Astrocyte (in vitro differentiated cells and primary cell): Measurements from ENCODE around the gene TMUB2. TPM values are rescaled to one million over a fixed set of nuclear protein-coding genes. Genes with fewer than 3 reads are reported as not detected.

Experiments
- DNase-seq: peaks from one replicate; pipeline ENCODE4 v3.0.0-alpha.2; 2010; ENCODE audit warnings: low read depth
- FAIRE-seq: peaks from 2 replicates; lab custom pipeline; 2011; peaks lifted over from hg19 to GRCh38; lab: Jason Lieb, UNC
- H2AFZ ChIP-seq: 2 replicates; pipeline ENCODE4 v1.6.0; 2012; ENCODE audit warnings: low read depth, low read length, inconsistent platforms
- H3K27ac ChIP-seq: 2 replicates; pipeline ENCODE4 v1.5.1; 2011; ENCODE audit warnings: low read depth, low read length, inconsistent platforms
- H3K27me3 ChIP-seq: 2 replicates; pipeline ENCODE4 v1.6.0; 2011; ENCODE audit warnings: low read length, inconsistent platforms; ENCODE audit not compliant: insufficient read depth
- H3K36me3 ChIP-seq: 2 replicates; pipeline ENCODE4 v1.5.1; 2011; ENCODE audit warnings: low read length, inconsistent platforms; ENCODE audit not compliant: insufficient read depth
- H3K4me1 ChIP-seq: 2 replicates; pipeline ENCODE4 v1.5.1; 2011; ENCODE audit warnings: low read length, inconsistent platforms; ENCODE audit not compliant: insufficient read depth
- H3K4me2 ChIP-seq: 2 replicates; pipeline ENCODE4 v1.6.0; 2012; ENCODE audit warnings: low read length, inconsistent platforms
- H3K4me3 ChIP-seq: 2 replicates; pipeline ENCODE4 v1.5.1; 2011; ENCODE audit warnings: low read depth, mild to moderate bottlenecking, low read length, inconsistent platforms; ENCODE audit not compliant: insufficient read depth
- H3K79me2 ChIP-seq: 2 replicates; pipeline ENCODE4 v1.6.0; 2012; ENCODE audit warnings: mild to moderate bottlenecking, low read length, inconsistent platforms; ENCODE audit not compliant: insufficient read depth
- H3K9ac ChIP-seq: 2 replicates; pipeline ENCODE4 v1.6.0; 2012; ENCODE audit warnings: mild to moderate bottlenecking, low read length, inconsistent platforms
- H3K9me3 ChIP-seq: 2 replicates; pipeline ENCODE4 v1.5.1; 2012; ENCODE audit warnings: low read depth, mild to moderate bottlenecking, low read length, inconsistent platforms; ENCODE audit not compliant: insufficient read depth
- H4K20me1 ChIP-seq: 2 replicates; pipeline ENCODE4 v1.6.0; 2012; ENCODE audit warnings: low read length, inconsistent platforms; ENCODE audit not compliant: insufficient read depth
- H3K27ac Mint-ChIP-seq: one replicate; pipeline ENCODE4 v1.8.0; 2021; ENCODE audit warnings: mild to moderate bottlenecking, mixed read lengths; ENCODE audit not compliant: unreplicated experiment
- H3K27me3 Mint-ChIP-seq: one replicate; pipeline ENCODE4 v1.8.0; 2021; ENCODE audit warnings: low read depth, mixed read lengths; ENCODE audit not compliant: unreplicated experiment
- H3K36me3 Mint-ChIP-seq: one replicate; pipeline ENCODE4 v1.8.0; 2021; ENCODE audit warnings: low read depth, mixed read lengths; ENCODE audit not compliant: unreplicated experiment
- H3K4me1 Mint-ChIP-seq: one replicate; pipeline ENCODE4 v1.8.0; 2021; ENCODE audit warnings: low read depth, mixed read lengths; ENCODE audit not compliant: unreplicated experiment
- H3K4me3 Mint-ChIP-seq: one replicate; pipeline ENCODE4 v1.8.0; 2021; ENCODE audit warnings: mild to moderate bottlenecking, moderate library complexity, mixed read lengths; ENCODE audit not compliant: unreplicated experiment
- H3K9me3 Mint-ChIP-seq: one replicate; pipeline ENCODE4 v1.8.0; 2021; ENCODE audit warnings: mild to moderate bottlenecking, mixed read lengths; ENCODE audit not compliant: unreplicated experiment
- EZH2 ChIP-seq: IDR thresholded peaks from 2 replicates; pipeline ENCODE4 v1.6.1; 2012; ENCODE audit warnings: mild to moderate bottlenecking, low read length, inconsistent platforms; ENCODE audit not compliant: insufficient read depth
- total RNA-seq: library from RNA; stranded (reverse); gene quantifications from 2 replicates; pipeline ENCODE4 v1.2.1, GENCODE V29; 2021
- TF ChIP-seq, protein P1 (sequence below): IDR thresholded peaks from 2 replicates; pipeline ENCODE4 v1.5.1; 2011; ENCODE audit warnings: low read depth, mild to moderate bottlenecking, inconsistent platforms, low read length, moderate library complexity; ENCODE audit not compliant: insufficient read depth

TMUB2 gene
- total RNA-seq, 1 donor from 2014 or later, result 28.8 TPM

DNA sequence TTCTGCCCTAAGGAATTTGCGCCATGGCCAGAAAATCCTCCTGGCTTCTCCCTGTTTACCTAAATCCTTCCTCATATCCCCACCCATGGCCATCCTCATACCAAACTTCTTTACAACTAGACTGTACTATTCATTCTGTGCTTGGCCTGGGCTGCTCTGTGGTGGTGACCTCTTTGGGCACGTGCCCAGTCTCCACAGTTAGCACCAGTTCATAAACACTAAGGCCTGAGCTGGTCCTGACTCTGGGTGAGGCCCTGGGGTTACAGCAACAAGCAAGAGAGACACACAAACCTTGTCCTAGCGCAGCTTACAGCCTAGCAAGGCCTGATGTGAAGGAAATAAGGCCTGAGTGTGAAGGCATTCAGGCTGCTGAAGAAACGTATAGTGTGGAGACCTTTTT, 16.0 kb downstream of the TMUB2 start:
- DNase-seq (no peak), FAIRE-seq (no peak)
- no peak overlapping the region for H3K27ac Mint-ChIP-seq
- H3K4me3 ChIP-seq, result no peak overlapping the region
- no peak overlapping the region for H3K9ac ChIP-seq
- H3K4me2 ChIP-seq, result no peak overlapping the region
- no peaks in the 10 kb centered on the region for H3K9me3 Mint-ChIP-seq
- H3K9me3 ChIP-seq, result no peaks in the 10 kb centered on the region
- peaks cover 28% of the 10 kb centered on the region for H3K4me1 ChIP-seq
- peaks cover 3% of the 10 kb centered on the region for H3K36me3 ChIP-seq
- no peak overlapping the region for H3K4me3 Mint-ChIP-seq
- peaks cover 19% of the 10 kb centered on the region for H4K20me1 ChIP-seq
- no peaks in the 10 kb centered on the region for H3K27me3 Mint-ChIP-seq
- peaks cover 12% of the 10 kb centered on the region for H3K79me2 ChIP-seq
- no peak for TF ChIP-seq EZH2
- TF ChIP-seq, protein P1, sequence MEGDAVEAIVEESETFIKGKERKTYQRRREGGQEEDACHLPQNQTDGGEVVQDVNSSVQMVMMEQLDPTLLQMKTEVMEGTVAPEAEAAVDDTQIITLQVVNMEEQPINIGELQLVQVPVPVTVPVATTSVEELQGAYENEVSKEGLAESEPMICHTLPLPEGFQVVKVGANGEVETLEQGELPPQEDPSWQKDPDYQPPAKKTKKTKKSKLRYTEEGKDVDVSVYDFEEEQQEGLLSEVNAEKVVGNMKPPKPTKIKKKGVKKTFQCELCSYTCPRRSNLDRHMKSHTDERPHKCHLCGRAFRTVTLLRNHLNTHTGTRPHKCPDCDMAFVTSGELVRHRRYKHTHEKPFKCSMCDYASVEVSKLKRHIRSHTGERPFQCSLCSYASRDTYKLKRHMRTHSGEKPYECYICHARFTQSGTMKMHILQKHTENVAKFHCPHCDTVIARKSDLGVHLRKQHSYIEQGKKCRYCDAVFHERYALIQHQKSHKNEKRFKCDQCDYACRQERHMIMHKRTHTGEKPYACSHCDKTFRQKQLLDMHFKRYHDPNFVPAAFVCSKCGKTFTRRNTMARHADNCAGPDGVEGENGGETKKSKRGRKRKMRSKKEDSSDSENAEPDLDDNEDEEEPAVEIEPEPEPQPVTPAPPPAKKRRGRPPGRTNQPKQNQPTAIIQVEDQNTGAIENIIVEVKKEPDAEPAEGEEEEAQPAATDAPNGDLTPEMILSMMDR, result no peak
- H3K36me3 Mint-ChIP-seq, result peaks cover 6% of the 10 kb centered on the region
- H3K27ac ChIP-seq, result no peak overlapping the region
- peaks cover 17% of the 10 kb centered on the region for H3K4me1 Mint-ChIP-seq
- H2AFZ ChIP-seq, result no peak overlapping the region
- H3K27me3 ChIP-seq, result no peaks in the 10 kb centered on the region

DNA sequence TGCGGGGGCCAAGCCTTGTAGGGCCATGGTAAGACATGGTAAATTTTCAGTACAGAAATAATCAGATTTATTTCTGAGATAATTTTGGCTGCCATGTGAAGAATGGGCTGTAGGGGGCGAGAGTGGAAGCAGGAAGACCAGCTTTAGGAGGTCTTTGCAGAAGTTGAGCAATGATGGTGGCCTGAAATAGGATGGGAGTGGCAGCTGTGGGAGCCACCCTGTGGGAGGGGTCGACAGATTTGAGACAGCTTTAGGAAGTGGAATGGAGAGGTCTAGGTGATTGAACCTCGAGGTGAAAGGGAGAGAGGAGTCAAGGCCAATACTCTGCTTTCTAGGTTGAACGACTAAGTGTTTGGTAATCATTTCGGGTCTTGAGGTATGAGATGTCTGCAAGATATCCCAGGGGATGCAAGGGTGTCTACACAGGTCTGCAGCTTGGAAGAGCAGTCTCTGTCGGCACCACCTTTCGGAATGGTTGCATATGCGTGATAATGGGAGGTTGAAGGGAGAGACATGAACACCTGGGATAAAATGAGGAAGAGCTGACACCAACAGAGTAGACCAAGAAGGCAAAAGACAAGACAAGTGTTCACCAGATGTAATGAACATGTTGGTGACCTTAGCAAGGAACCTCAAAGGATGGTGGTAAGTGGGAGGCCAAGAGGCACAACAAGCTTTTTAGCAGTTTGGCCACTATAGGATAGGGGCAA, 17.1 kb downstream of the TMUB2 start:
- DNase-seq, result no peak
- no peak for FAIRE-seq
- Histone ChIP-seq H3K27me3 (no peaks in the 10 kb centered on the region), H3K79me2 (peaks cover under 1% of the 10 kb centered on the region), H3K4me1 (peaks cover 26% of the 10 kb centered on the region), H3K9me3 (no peaks in the 10 kb centered on the region), H3K36me3 (peaks cover 3% of the 10 kb centered on the region), H3K4me2 (peak overlapping the region; percentile 1), H3K4me3 (no peak overlapping the region), H2AFZ (no peak overlapping the region), H3K9ac (no peak overlapping the region), H3K27ac (no peak overlapping the region), H4K20me1 (peaks cover 19% of the 10 kb centered on the region)
- TF ChIP-seq EZH2, result no peak
- TF ChIP-seq, protein P1, result peak; percentile 72
- Mint-ChIP-seq H3K4me3 (peak overlapping the region; percentile 8), H3K9me3 (no peaks in the 10 kb centered on the region), H3K27me3 (no peaks in the 10 kb centered on the region), H3K4me1 (peaks cover 13% of the 10 kb centered on the region), H3K36me3 (peaks cover 6% of the 10 kb centered on the region), H3K27ac (peak overlapping the region; percentile 22)

DNA sequence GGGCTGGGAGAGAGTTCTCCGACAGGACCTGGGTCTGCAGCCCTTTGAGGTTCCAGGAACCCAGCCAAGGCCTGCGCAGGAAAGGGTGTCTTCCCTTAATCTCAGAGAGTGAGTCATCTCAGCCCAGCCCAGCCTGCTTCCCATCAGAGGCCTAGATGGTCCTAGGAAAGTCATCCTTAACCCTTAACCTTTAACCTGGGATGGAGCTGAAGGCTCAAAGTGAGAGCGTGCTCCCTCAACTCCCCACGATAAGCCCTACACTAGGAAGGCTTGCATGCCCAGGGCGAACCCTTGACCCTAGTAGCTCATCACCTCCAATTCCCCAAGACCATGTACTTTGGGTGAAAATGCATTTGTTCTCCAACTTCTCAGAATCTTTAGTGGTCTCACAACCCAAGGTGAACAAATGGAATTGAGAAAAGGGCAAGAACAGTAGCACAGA, 17.7 kb downstream of the TMUB2 start:
- TF ChIP-seq, protein P1, result no peak
- no peak overlapping the region for H3K9ac ChIP-seq
- Mint-ChIP-seq H3K4me3 (no peak overlapping the region), H3K36me3 (peaks cover 8% of the 10 kb centered on the region), H3K27me3 (no peaks in the 10 kb centered on the region), H3K9me3 (no peaks in the 10 kb centered on the region), H3K27ac (no peak overlapping the region), H3K4me1 (peaks cover 13% of the 10 kb centered on the region)
- no peaks in the 10 kb centered on the region for H3K9me3 ChIP-seq
- peaks cover 4% of the 10 kb centered on the region for H3K79me2 ChIP-seq
- H3K4me3 ChIP-seq, result no peak overlapping the region
- H3K27ac ChIP-seq, result no peak overlapping the region
- no peak overlapping the region for H2AFZ ChIP-seq
- FAIRE-seq (no peak), DNase-seq (peak; percentile 49)
- peaks cover 9% of the 10 kb centered on the region for H3K36me3 ChIP-seq
- peaks cover 29% of the 10 kb centered on the region for H3K4me1 ChIP-seq
- H3K4me2 ChIP-seq, result peak overlapping the region; percentile 1
- H3K27me3 ChIP-seq, result no peaks in the 10 kb centered on the region
- peaks cover 24% of the 10 kb centered on the region for H4K20me1 ChIP-seq
